GM12878 (cell line): ENCODE results near the gene TBC1D20. TPM values are rescaled to one million over a fixed set of nuclear protein-coding genes. Genes with fewer than 3 reads are reported as not detected.

ENCODE experiments used
- HDGF ChIP-seq: fragments of 450-650 bp; IDR thresholded peaks from 2 replicates; pipeline ENCODE4 v1.6.1; 2016; ENCODE audit warnings: antibody characterized with exemption
- KLF5 ChIP-seq: fragments of 450-650 bp; IDR thresholded peaks from 2 replicates; pipeline ENCODE4 v1.6.1; 2014; ENCODE audit warnings: mild to moderate bottlenecking; ENCODE audit not compliant: partially characterized antibody
- POLR2AphosphoS5 ChIP-seq: IDR thresholded peaks from 2 replicates; pipeline ENCODE4 v1.6.1; 2011; ENCODE audit warnings: mild to moderate bottlenecking, low read length, inconsistent platforms
- polyA plus RNA-seq, 11 experiments: library from polyadenylated mRNA; depleted of rRNA in 4 of 11; unstranded in 6 of 11; stranded (reverse) in 5 of 11; fragments of >200 nt; fragmentation: Nextera tagmentation in 4 of 11; fragmentation: Illumina TruSeq in 1 of 11; extraction: Ambion mirVana in 4 of 11; extraction: Trizol in 1 of 11; gene quantifications; 1 replicate in 1 of 11; 2 replicates in 10 of 11; pipeline versions ENCODE4 v1.2.1 to v1.2.3, GENCODE V29; 2011 to 2016; ENCODE audit warnings: inconsistent platforms in 2 of 11, missing spikeins in 2 of 11, low read depth in 1 of 11
- total RNA-seq, 4 experiments: library from RNA; depleted of rRNA in 3 of 4; stranded (reverse); fragments of >200 nt in 3 of 4; fragmentation: Illumina TruSeq in 1 of 4; extraction: Trizol in 1 of 4; gene quantifications; 2 replicates each; pipeline versions ENCODE4 v1.2.1 to v1.2.3, GENCODE V29; 2013 to 2021
- TF ChIP-seq, protein P1 (sequence below): IDR thresholded peaks from 2 replicates; pipeline ENCODE4 v1.6.1; 2012; ENCODE audit warnings: mild to moderate bottlenecking, low read depth, low read length
- TF ChIP-seq, protein P2 (sequence below), 3 experiments: IDR thresholded peaks in 2 of 3; conservative IDR thresholded peaks in 1 of 3; 2 replicates each; pipeline ENCODE4 v1.5.1; 2011; ENCODE audit warnings: low read depth in 3 of 3, low read length in 3 of 3, mild to moderate bottlenecking in 3 of 3, control low read depth in 2 of 3, moderate library complexity in 2 of 3, inconsistent platforms in 1 of 3, mixed read lengths in 1 of 3; ENCODE audit not compliant: control insufficient read depth in 2 of 3, insufficient read depth in 1 of 3; ENCODE audit errors: extremely low read depth in 1 of 3
- TF ChIP-seq, protein P3 (sequence below): fragments of 450-650 bp; IDR thresholded peaks from 2 replicates; pipeline ENCODE4 v1.6.1; 2017; ENCODE audit warnings: low read depth, mild to moderate bottlenecking, moderate library complexity
- TF ChIP-seq, protein P4 (sequence below): fragments of 450-650 bp; IDR thresholded peaks from 2 replicates; pipeline ENCODE4 v1.6.1; 2017; ENCODE audit warnings: mild to moderate bottlenecking, low read depth, inconsistent platforms; ENCODE audit not compliant: poor library complexity, severe bottlenecking

TBC1D20 gene
- total and polyA plus RNA-seq, 10 of the 15 experiments (the other 5 are each of a cell fraction or from before 2014, with no cell fraction given) = 4.3 to 17.9 (median 11.2) TPM

DNA sequence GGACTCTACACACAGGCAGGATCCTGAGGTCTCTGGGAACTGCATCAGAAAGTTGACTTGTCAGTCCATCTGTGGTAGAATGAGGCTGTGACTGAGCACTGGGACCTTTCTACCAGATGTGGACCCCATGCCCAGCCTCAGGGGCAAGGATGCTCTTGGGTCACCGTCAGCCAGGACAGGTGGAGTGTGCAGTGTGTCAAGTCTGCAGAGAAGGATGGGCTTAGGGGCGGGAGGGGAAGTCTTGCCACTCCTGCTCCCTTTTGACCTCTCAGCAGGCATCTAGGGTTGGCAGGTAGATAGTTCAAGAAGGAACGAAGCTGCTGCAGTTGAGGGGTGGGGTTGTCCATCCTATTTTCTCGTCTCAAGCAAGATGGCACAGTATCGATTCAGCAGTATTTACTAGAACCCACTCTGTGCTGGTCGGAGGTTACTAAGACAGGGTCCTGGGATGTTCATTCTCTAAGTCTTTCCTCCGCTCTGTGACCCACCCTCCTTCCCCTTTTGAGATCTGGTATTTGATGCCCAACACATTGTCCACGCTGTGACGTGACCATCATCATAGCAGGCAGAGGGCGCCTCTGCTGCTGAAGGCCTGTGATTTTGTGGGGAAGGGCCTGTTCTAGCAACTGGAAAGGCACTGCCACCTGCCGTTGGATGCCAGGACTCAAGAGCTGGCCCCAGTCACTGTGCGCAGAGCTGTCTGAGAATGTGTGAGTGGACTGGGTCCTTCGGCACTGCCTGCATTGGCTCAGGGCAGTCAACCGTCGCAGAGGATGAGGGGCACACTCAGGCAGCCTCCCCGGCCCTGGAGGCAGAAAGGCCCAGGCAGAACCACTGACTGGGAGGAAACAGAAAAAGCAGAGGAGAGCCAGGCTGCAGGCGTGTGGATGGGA is 31.1 kb downstream of the TBC1D20 start (continued):
- TF ChIP-seq, protein P1, sequence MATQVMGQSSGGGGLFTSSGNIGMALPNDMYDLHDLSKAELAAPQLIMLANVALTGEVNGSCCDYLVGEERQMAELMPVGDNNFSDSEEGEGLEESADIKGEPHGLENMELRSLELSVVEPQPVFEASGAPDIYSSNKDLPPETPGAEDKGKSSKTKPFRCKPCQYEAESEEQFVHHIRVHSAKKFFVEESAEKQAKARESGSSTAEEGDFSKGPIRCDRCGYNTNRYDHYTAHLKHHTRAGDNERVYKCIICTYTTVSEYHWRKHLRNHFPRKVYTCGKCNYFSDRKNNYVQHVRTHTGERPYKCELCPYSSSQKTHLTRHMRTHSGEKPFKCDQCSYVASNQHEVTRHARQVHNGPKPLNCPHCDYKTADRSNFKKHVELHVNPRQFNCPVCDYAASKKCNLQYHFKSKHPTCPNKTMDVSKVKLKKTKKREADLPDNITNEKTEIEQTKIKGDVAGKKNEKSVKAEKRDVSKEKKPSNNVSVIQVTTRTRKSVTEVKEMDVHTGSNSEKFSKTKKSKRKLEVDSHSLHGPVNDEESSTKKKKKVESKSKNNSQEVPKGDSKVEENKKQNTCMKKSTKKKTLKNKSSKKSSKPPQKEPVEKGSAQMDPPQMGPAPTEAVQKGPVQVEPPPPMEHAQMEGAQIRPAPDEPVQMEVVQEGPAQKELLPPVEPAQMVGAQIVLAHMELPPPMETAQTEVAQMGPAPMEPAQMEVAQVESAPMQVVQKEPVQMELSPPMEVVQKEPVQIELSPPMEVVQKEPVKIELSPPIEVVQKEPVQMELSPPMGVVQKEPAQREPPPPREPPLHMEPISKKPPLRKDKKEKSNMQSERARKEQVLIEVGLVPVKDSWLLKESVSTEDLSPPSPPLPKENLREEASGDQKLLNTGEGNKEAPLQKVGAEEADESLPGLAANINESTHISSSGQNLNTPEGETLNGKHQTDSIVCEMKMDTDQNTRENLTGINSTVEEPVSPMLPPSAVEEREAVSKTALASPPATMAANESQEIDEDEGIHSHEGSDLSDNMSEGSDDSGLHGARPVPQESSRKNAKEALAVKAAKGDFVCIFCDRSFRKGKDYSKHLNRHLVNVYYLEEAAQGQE = no peak
- TF ChIP-seq KLF5 (no peak), POLR2AphosphoS5 (no peak), HDGF (no peak)
- TF ChIP-seq, protein P2, sequence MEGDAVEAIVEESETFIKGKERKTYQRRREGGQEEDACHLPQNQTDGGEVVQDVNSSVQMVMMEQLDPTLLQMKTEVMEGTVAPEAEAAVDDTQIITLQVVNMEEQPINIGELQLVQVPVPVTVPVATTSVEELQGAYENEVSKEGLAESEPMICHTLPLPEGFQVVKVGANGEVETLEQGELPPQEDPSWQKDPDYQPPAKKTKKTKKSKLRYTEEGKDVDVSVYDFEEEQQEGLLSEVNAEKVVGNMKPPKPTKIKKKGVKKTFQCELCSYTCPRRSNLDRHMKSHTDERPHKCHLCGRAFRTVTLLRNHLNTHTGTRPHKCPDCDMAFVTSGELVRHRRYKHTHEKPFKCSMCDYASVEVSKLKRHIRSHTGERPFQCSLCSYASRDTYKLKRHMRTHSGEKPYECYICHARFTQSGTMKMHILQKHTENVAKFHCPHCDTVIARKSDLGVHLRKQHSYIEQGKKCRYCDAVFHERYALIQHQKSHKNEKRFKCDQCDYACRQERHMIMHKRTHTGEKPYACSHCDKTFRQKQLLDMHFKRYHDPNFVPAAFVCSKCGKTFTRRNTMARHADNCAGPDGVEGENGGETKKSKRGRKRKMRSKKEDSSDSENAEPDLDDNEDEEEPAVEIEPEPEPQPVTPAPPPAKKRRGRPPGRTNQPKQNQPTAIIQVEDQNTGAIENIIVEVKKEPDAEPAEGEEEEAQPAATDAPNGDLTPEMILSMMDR (IDR thresholded peaks at IDR 0.05 in 2 of 3, conservative IDR thresholded peaks at IDR 0.05 in 1 of 3; ENCODE audit: control insufficient read depth in 2 of 3, extremely low read depth in 1 of 3, insufficient read depth in 1 of 3, low read depth in 3 of 3, low read length in 3 of 3) = peak; percentile 20 to 63 (median 63); a peak in 5 of 6 replicates
- TF ChIP-seq, protein P3, sequence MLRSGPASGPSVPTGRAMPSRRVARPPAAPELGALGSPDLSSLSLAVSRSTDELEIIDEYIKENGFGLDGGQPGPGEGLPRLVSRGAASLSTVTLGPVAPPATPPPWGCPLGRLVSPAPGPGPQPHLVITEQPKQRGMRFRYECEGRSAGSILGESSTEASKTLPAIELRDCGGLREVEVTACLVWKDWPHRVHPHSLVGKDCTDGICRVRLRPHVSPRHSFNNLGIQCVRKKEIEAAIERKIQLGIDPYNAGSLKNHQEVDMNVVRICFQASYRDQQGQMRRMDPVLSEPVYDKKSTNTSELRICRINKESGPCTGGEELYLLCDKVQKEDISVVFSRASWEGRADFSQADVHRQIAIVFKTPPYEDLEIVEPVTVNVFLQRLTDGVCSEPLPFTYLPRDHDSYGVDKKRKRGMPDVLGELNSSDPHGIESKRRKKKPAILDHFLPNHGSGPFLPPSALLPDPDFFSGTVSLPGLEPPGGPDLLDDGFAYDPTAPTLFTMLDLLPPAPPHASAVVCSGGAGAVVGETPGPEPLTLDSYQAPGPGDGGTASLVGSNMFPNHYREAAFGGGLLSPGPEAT = no peak
- TF ChIP-seq, protein P4, sequence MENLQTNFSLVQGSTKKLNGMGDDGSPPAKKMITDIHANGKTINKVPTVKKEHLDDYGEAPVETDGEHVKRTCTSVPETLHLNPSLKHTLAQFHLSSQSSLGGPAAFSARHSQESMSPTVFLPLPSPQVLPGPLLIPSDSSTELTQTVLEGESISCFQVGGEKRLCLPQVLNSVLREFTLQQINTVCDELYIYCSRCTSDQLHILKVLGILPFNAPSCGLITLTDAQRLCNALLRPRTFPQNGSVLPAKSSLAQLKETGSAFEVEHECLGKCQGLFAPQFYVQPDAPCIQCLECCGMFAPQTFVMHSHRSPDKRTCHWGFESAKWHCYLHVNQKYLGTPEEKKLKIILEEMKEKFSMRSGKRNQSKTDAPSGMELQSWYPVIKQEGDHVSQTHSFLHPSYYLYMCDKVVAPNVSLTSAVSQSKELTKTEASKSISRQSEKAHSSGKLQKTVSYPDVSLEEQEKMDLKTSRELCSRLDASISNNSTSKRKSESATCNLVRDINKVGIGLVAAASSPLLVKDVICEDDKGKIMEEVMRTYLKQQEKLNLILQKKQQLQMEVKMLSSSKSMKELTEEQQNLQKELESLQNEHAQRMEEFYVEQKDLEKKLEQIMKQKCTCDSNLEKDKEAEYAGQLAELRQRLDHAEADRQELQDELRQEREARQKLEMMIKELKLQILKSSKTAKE = no peak
